Measurements from ENCODE around the gene CYP4F8. TPM values are rescaled to one million over a fixed set of nuclear protein-coding genes. Genes with fewer than 3 reads are reported as not detected.
"Not testable (repeated sequence)": the region's sequence is repeated elsewhere in the genome, so short reads cannot be mapped to it uniquely, and the experiment has no call there.

Gene CYP4F8
- total and polyA plus RNA-seq, 4 donors = 0.08 to 0.09 TPM; not detected in 2

GRCh38 chr19:15679089-15679488, 64.1 kb downstream of the CYP4F8 start:
- H3K36me3 ChIP-seq (ENCODE audit: control insufficient read depth, insufficient read depth, low read length) = no peaks in the 10 kb centered on the region
- no peaks in the 10 kb centered on the region for H3K27me3 ChIP-seq (ENCODE audit: control insufficient read depth, insufficient read depth, low read length)
- no peaks in the 10 kb centered on the region for H3K4me1 ChIP-seq (ENCODE audit: control insufficient read depth, insufficient read depth, low read length)
- no peaks in the 10 kb centered on the region for H3K9me3 ChIP-seq (ENCODE audit: control insufficient read depth, insufficient read depth, low read length)
- no peak overlapping the region for H3K4me3 ChIP-seq (ENCODE audit: low read depth, low read length)
- no peak for DNase-seq (ENCODE audit: low read depth in 4 of 6, low spot score in 6 of 6)
- 30% methylated on average over 2 of the region's 4 CpGs for WGBS (ENCODE audit: insufficient coverage)
- H3K27ac ChIP-seq (ENCODE audit: low read depth, low read length) = no peak overlapping the region

- not testable (repeated sequence) for H3K27ac ChIP-seq (ENCODE audit: low read depth, low read length); H3K4me1 ChIP-seq (ENCODE audit: control insufficient read depth, insufficient read depth, low read length); DNase-seq (ENCODE audit: low read depth in 4 of 6, low spot score in 6 of 6); H3K4me3 ChIP-seq (ENCODE audit: low read depth, low read length); H3K9me3 ChIP-seq (ENCODE audit: control insufficient read depth, insufficient read depth, low read length); H3K27me3 ChIP-seq (ENCODE audit: control insufficient read depth, insufficient read depth, low read length); H3K36me3 ChIP-seq (ENCODE audit: control insufficient read depth, insufficient read depth, low read length)
- WGBS (ENCODE audit: insufficient coverage) = 85% methylated on average over 1 of the region's 4 CpGs
These were observed 64.8 kb downstream of the CYP4F8 start for GRCh38 chr19:15679865-15680264.

Small RNA genes lying within 50 kb of the gene (small RNA-seq; reads per million reads assigned to genes)
- not detected for gene AD000091.1 (ENCODE audit: low replicate concordance)

Other genes starting within 250 kb of the CYP4F8 start
- 10 to 100 TPM; 10.1 to 19.6 TPM for gene AKAP8, start 235.4 kb upstream of the CYP4F8 start, total RNA-seq
- 10 to 100 TPM; 23.1 to 29.1 TPM for gene AKAP8, start 235.4 kb upstream of the CYP4F8 start, polyA plus RNA-seq (ENCODE audit: insufficient read length in 2 of 2)
- 100 to 1,000 TPM in 1 of 2 donors, 10 to 100 TPM in 1; 50.2 to 121 TPM for gene AKAP8L, start 196.2 kb upstream of the CYP4F8 start, total RNA-seq
- gene AKAP8L, start 196.2 kb upstream of the CYP4F8 start, polyA plus RNA-seq (ENCODE audit: insufficient read length in 2 of 2) = 100 to 1,000 TPM; 114 to 151 TPM
- gene WIZ, start 165.3 kb upstream of the CYP4F8 start, total RNA-seq = 10 to 100 TPM in 1 of 2 donors, 1 to 10 TPM in 1; 8.7 to 12.1 TPM
- 10 to 100 TPM; 69.8 to 72.6 TPM for gene WIZ, start 165.3 kb upstream of the CYP4F8 start, polyA plus RNA-seq (ENCODE audit: insufficient read length in 2 of 2)
- gene RASAL3, start 150.7 kb upstream of the CYP4F8 start, total RNA-seq = 1 to 10 TPM; 1.9 TPM
- gene RASAL3, start 150.7 kb upstream of the CYP4F8 start, polyA plus RNA-seq (ENCODE audit: insufficient read length in 2 of 2) = 1 to 10 TPM; 3.6 to 4.2 TPM
- not detected for gene PGLYRP2, start 135.7 kb upstream of the CYP4F8 start, total RNA-seq
- not detected for gene PGLYRP2, start 135.7 kb upstream of the CYP4F8 start, polyA plus RNA-seq (ENCODE audit: insufficient read length in 2 of 2)
- gene CYP4F22, start 106.7 kb upstream of the CYP4F8 start, total RNA-seq = not detected
- under 1 TPM in 1 of 2 donors, not detected in 1; 0.06 TPM for gene CYP4F22, start 106.7 kb upstream of the CYP4F8 start, polyA plus RNA-seq (ENCODE audit: insufficient read length in 2 of 2)
- gene CYP4F3, start 25.7 kb downstream of the CYP4F8 start, total RNA-seq = 1 to 10 TPM in 1 of 2 donors, under 1 TPM in 1; 0.33 to 1.6 TPM
- gene CYP4F3, start 25.7 kb downstream of the CYP4F8 start, polyA plus RNA-seq (ENCODE audit: insufficient read length in 2 of 2) = under 1 TPM; 0.14 to 0.40 TPM
- gene CYP4F12, start 57.9 kb downstream of the CYP4F8 start, total RNA-seq = 1 to 10 TPM; 2.2 to 6.8 TPM
- 1 to 10 TPM; 5.2 to 7.6 TPM for gene CYP4F12, start 57.9 kb downstream of the CYP4F8 start, polyA plus RNA-seq (ENCODE audit: insufficient read length in 2 of 2)
- not detected for gene OR10H2, start 112.8 kb downstream of the CYP4F8 start, total RNA-seq
- gene OR10H2, start 112.8 kb downstream of the CYP4F8 start, polyA plus RNA-seq (ENCODE audit: insufficient read length in 2 of 2) = not detected
- gene OR10H3, start 122.8 kb downstream of the CYP4F8 start, total RNA-seq = not detected
- not detected for gene OR10H3, start 122.8 kb downstream of the CYP4F8 start, polyA plus RNA-seq (ENCODE audit: insufficient read length in 2 of 2)
- gene OR10H5, start 172.4 kb downstream of the CYP4F8 start, total RNA-seq = under 1 TPM in 1 of 2 donors, not detected in 1; under 0.01 TPM
- gene OR10H5, start 172.4 kb downstream of the CYP4F8 start, polyA plus RNA-seq (ENCODE audit: insufficient read length in 2 of 2) = under 1 TPM; 0.11 to 0.24 TPM
- not detected for gene OR10H1, start 200.4 kb downstream of the CYP4F8 start, total RNA-seq
- gene OR10H1, start 200.4 kb downstream of the CYP4F8 start, polyA plus RNA-seq (ENCODE audit: insufficient read length in 2 of 2) = under 1 TPM; 0.08 to 0.11 TPM